HG03558 (cell line): ENCODE results near the gene RPL18A.

ENCODE experiments used
- ATAC-seq: cut with Tn5 transposase; IDR thresholded peaks from one replicate; pipeline ENCODE4 v1.9.1; 2021; ENCODE audit warnings: moderate number of reproducible peaks; ENCODE audit not compliant: unreplicated experiment; ENCODE audit errors: extremely low read depth

RPL18A gene

DNA sequence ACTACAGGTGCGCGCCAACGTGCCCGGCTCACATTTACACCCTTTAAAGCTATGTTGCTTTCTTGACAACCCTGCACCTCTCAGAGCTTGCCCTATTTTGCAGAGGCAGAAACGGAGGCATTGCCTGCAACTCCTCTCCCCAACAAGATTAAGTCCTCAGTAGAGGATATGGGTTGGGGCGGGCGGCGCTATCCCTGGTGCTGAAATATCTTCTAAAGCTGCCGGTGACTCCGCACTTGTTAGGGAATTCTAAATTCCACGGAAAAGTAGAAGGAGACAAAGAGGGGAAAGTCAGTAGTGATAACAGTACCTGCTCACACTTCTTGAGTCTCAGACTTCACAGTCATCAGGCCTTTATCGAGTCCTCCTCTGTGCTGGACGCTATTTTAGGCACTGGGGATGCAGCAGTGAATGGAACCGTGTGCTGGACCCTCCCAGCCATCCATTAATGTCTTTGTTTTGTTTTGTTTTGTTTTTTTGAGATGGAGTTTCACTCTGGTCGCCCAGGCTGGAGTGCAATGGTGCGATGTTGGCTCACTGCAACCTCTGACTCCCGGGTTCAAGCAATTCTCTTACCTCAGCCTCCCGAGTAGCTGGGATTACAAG lies 30.0 kb downstream of the RPL18A start:
- ATAC-seq: no peak

DNA sequence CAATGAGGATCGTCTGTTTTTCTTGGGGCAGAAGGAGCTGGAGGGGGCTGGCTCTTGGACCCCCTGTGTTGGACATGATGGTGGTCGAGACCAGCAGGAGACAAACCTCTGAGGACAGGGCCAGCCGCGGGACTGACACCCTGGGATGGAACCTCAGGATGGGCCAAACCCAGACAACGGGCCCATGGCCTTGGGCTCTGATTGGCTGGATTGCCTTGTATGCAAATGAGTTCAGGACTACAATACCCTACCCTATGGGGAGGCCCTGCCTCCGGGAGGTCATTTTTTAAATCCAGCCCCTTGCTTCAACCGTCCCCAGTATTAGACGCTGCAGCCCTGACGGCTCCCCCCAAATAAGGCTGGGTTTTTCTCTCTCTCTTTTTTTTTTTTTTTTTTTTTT lies 34.1 kb downstream of the RPL18A start:
- ATAC-seq: no peak

DNA sequence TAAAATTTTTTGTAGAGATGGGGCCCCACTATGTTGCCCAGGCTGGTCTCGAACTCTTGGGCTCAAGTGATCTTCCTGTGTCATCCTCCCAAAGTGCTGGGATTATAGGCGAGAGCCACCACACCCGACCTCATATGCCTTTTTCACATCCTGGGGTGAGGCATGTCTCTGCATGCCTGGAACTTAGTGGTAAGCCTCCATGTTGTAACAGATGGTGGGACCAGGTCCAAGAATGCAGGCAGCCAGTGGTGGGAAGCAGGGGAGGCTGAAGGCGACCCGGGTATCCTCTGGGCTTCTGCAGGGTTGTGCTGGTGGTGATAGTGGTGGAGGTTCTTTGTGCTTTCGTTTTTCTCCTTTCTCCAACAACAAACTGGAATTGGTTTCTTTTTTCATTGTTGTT lies 43.0 kb downstream of the RPL18A start:
- ATAC-seq: no peak

DNA sequence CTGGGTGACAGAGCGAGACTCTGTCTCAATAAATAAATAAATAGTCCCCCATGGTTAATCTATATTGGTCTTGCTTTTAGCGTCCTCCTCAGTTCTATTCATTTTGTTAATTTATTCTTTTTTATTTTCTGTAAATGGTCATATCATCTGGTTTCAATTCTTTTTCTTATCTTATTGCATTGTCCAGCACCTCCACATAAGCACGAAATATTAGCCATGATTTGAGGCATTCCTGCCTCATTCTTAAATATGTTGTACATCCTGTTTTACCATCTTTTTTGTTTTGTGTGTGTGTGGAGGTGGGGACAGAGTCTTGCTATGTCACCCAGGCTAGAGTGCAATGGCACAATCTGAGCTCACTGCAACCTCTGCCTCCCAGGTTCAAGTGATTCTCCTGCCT lies 48.5 kb downstream of the RPL18A start:
- ATAC-seq: no peak

DNA sequence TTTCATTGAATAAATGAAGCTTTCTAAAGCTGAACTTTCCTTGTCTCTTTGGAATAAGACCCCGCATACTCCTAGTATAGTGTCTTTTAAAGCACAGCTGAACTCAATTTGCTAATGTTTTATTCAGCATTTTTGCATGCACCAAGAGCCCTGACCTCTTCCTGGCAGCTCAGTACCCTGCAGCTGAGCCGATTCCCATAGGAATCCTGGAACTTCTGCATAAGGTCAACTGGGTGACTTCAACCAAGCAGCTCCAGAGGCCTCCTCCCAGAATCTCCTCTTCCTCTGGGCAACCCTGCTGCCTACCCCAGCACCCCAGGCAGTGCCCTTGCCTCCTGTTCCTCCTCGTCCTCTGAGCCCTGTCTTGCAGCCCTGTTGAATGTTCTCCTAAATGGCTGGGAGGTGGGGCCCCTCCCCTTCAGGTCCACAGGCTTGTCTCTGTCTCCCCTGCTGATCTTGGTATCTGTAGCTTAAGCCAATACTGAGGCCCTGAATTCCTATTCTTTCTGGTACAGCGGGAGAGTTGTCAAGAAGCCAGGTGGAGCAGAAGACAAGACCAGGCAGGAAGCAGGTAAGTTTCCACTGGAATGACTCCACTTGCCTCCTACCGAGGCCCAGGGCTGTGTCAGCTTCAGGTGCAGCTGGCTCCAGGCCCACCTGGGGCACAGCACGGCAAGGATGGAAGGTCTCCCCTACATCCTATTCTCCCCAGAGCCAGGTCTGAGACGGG lies 49.5 kb downstream of the RPL18A start:
- no peak for ATAC-seq

DNA sequence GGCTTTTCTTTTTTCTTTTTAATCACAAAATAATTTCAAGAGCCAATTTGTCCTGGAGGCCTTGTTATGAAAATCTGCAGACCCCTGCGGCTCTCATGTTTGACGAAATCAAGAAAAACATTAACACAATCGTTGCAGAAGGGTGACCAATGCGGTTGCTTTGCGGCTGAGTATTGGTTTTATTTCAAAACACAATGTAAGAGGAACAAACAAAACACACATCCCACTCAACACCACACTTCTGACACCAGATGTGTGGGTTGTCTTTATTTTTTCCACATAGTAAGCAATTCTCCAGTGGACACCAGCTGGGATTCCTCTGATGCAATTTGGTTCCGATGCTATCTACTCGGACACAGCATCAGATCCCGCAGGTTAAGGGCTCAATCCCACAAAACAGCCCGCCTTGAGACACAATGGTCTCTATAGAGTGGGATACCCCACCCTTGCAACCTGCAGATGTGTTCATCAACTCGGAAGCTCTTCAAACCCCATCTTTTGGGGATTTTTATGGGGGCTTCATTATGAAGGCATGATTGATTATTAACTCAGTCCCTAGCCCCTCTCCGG lies 51.2 kb downstream of the RPL18A start:
- no peak for ATAC-seq
